Parathyroid adenoma (tissue), 2 donors: ENCODE results near the gene NEGR1.

ENCODE experiments used
- H2AFZ ChIP-seq: fragments of 300-600 bp; sonication (generic); one replicate; pipeline ENCODE4 v1.7.0; 2017; ENCODE audit warnings: antibody characterized with exemption, mild to moderate bottlenecking
- H3K27ac ChIP-seq: fragments of 300-600 bp; sonication (generic); one replicate; pipeline ENCODE4 v1.7.0; 2017
- H3K27me3 ChIP-seq: fragments of 300-600 bp; sonication (generic); one replicate; pipeline ENCODE4 v1.7.0; 2017; ENCODE audit warnings: low read length; ENCODE audit not compliant: control insufficient read depth, insufficient read depth
- H3K36me3 ChIP-seq: fragments of 300-600 bp; sonication (generic); one replicate; pipeline ENCODE4 v1.7.0; 2017; ENCODE audit warnings: low read length; ENCODE audit not compliant: control insufficient read depth, insufficient read depth
- H3K4me1 ChIP-seq: fragments of 300-600 bp; sonication (generic); one replicate; pipeline ENCODE4 v1.7.0; 2017; ENCODE audit warnings: control low read depth
- H3K4me2 ChIP-seq: fragments of 300-600 bp; sonication (generic); one replicate; pipeline ENCODE4 v1.7.0; 2017; ENCODE audit warnings: low read length
- H3K4me3 ChIP-seq: fragments of 300-600 bp; sonication (generic); one replicate; pipeline ENCODE4 v1.7.0; 2017; ENCODE audit warnings: low read depth, low read length
- H3K79me2 ChIP-seq: fragments of 300-600 bp; sonication (generic); one replicate; pipeline ENCODE4 v1.7.0; 2017; ENCODE audit warnings: control low read depth
- H3K9ac ChIP-seq: fragments of 300-600 bp; sonication (generic); one replicate; pipeline ENCODE4 v1.7.0; 2017; ENCODE audit warnings: mild to moderate bottlenecking
- H3K9me3 ChIP-seq: fragments of 300-600 bp; sonication (generic); one replicate; pipeline ENCODE4 v1.7.0; 2017; ENCODE audit warnings: low read length; ENCODE audit not compliant: control insufficient read depth
- CTCF ChIP-seq: fragments of 300-600 bp; sonication (generic); IDR thresholded peaks from one replicate; pipeline ENCODE4 v1.7.0; 2017; ENCODE audit warnings: antibody characterized with exemption, mild to moderate bottlenecking
- donor health status: primary hyperparathyroidism.

NEGR1 gene

GRCh38 chr1:71829346-71829745, 453.0 kb downstream of the NEGR1 start:
- Histone ChIP-seq H3K4me3 (no peak overlapping the region), H3K9me3 (no peaks in the 10 kb centered on the region), H3K27me3 (no peaks in the 10 kb centered on the region), H3K4me2 (no peak overlapping the region), H3K9ac (no peak overlapping the region), H3K36me3 (no peaks in the 10 kb centered on the region), H3K79me2 (no peaks in the 10 kb centered on the region), H3K4me1 (no peaks in the 10 kb centered on the region), H3K27ac (no peak overlapping the region), H2AFZ (no peak overlapping the region)
- TF ChIP-seq CTCF = no peak

- H2AFZ ChIP-seq = no peak overlapping the region
- no peaks in the 10 kb centered on the region for H3K9me3 ChIP-seq
- no peaks in the 10 kb centered on the region for H3K4me1 ChIP-seq
- no peaks in the 10 kb centered on the region for H3K27me3 ChIP-seq
- no peaks in the 10 kb centered on the region for H3K79me2 ChIP-seq
- H3K4me2 ChIP-seq = no peak overlapping the region
- TF ChIP-seq CTCF = no peak
- no peak overlapping the region for H3K4me3 ChIP-seq
- no peak overlapping the region for H3K9ac ChIP-seq
- no peaks in the 10 kb centered on the region for H3K36me3 ChIP-seq
- H3K27ac ChIP-seq = no peak overlapping the region
These were observed 453.8 kb downstream of the NEGR1 start for GRCh38 chr1:71828431-71829012.

GRCh38 chr1:71823708-71824305, 458.5 kb downstream of the NEGR1 start:
- H3K9me3 ChIP-seq = no peaks in the 10 kb centered on the region
- H3K27ac ChIP-seq = no peak overlapping the region
- H3K79me2 ChIP-seq = no peaks in the 10 kb centered on the region
- H3K4me2 ChIP-seq = no peak overlapping the region
- no peaks in the 10 kb centered on the region for H3K4me1 ChIP-seq
- no peak for TF ChIP-seq CTCF
- H3K27me3 ChIP-seq = no peaks in the 10 kb centered on the region
- H3K9ac ChIP-seq = no peak overlapping the region
- no peaks in the 10 kb centered on the region for H3K36me3 ChIP-seq
- H2AFZ ChIP-seq = no peak overlapping the region
- H3K4me3 ChIP-seq = no peak overlapping the region

GRCh38 chr1:71817028-71817427, 465.3 kb downstream of the NEGR1 start:
- Histone ChIP-seq H3K9me3 (no peaks in the 10 kb centered on the region), H3K4me2 (no peak overlapping the region), H3K9ac (no peak overlapping the region), H3K27me3 (no peaks in the 10 kb centered on the region), H3K4me3 (no peak overlapping the region), H3K4me1 (no peaks in the 10 kb centered on the region), H2AFZ (no peak overlapping the region), H3K27ac (no peak overlapping the region), H3K36me3 (no peaks in the 10 kb centered on the region), H3K79me2 (no peaks in the 10 kb centered on the region)
- TF ChIP-seq CTCF = no peak

GRCh38 chr1:71809085-71809484, 473.3 kb downstream of the NEGR1 start:
- Histone ChIP-seq H3K27me3 (no peaks in the 10 kb centered on the region), H3K4me3 (no peak overlapping the region), H2AFZ (no peak overlapping the region), H3K9ac (no peak overlapping the region), H3K36me3 (no peaks in the 10 kb centered on the region), H3K79me2 (no peaks in the 10 kb centered on the region), H3K4me2 (no peak overlapping the region), H3K27ac (no peak overlapping the region), H3K9me3 (no peaks in the 10 kb centered on the region), H3K4me1 (no peaks in the 10 kb centered on the region)
- TF ChIP-seq CTCF = no peak
